SK-N-MC (cell line): Measurements from ENCODE around the gene KCNK3.

ENCODE experiments used
- EZH2 ChIP-seq: fragments of 200-600 bp; sonication (generic); IDR thresholded peaks from one replicate; pipeline ENCODE4 v1.6.1; 2017; ENCODE audit warnings: antibody characterized with exemption
- POLR2AphosphoS5 ChIP-seq: IDR thresholded peaks from 2 replicates; pipeline ENCODE4 v1.6.1; 2012; ENCODE audit warnings: mild to moderate bottlenecking, low read depth, low read length, borderline replicate concordance

DNA sequence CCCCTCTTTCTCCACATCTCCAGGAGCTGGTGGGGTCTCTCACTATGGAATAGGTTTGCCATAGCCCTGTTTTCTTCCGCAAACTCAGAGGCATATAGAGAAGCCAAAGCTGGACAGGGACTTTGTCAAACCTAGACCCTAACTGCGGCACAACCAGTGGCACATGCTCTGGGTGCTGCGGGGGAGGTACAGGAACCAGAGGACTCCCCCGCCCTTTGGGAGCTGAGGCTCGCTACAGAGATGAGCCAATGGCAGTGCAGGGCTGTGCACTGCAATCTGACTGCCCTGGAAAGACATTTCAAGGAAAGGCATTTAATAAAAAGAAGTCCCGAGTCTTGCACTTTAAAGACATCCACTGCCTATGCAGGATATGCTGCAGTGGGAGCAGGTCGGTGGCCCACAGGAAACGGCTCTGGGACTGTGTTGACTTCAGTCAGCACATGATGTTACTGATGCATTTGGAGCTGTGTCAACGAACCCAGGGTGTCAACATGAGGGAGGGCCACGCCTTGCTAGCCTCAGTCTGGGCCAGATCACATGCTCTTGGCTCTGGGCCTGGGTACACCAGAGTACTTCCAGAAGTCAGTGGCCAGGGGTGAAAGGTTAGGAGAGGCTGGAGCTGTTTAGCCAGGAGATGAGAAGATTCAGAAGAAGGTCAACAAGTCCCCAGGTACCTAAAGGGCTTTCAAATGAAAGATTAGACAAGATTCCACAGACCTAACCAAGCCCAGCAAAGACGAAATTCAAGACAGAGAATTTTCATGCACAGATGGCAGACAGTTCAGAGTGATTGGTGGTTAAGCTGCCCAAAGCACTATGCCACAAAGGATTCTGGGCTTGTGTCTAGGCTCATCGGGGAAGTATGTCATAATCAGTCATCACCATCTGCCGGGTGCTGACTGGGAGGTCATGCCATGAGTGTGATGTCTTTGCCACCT, 79.8 kb downstream of the KCNK3 start:
- no peak for TF ChIP-seq EZH2
- TF ChIP-seq POLR2AphosphoS5: no peak
